H9 (cell line): ENCODE measurements around the gene CADM1. TPM values are rescaled to one million over a fixed set of nuclear protein-coding genes. Genes with fewer than 3 reads are reported as not detected.

Source experiments
- DNase-seq: peaks from one replicate; pipeline ENCODE4 v3.0.0-alpha.2; 2017
- H2AFZ ChIP-seq: one replicate; pipeline ENCODE4 v1.6.1; 2013; ENCODE audit warnings: mild to moderate bottlenecking, low read length, control low read depth, moderate library complexity
- H2AK5ac ChIP-seq: 2 replicates; pipeline ENCODE4 v1.6.1; 2013; ENCODE audit warnings: low read length, control low read depth, mixed read lengths; ENCODE audit not compliant: insufficient read length
- H2BK120ac ChIP-seq: one replicate; pipeline ENCODE4 v1.6.1; 2013; ENCODE audit warnings: low read depth, mild to moderate bottlenecking, low read length, control low read depth, inconsistent platforms; ENCODE audit not compliant: poor library complexity, severe bottlenecking
- H2BK12ac ChIP-seq: 2 replicates; pipeline ENCODE4 v1.6.1; 2013; ENCODE audit warnings: low read length, control low read depth, mixed read lengths, low read depth; ENCODE audit not compliant: insufficient read length
- H2BK15ac ChIP-seq: 2 replicates; pipeline ENCODE4 v1.6.1; 2013; ENCODE audit warnings: low read depth, low read length, control low read depth
- H2BK20ac ChIP-seq: one replicate; pipeline ENCODE4 v1.6.1; 2013; ENCODE audit warnings: low read depth, mild to moderate bottlenecking, low read length, control low read depth, inconsistent platforms; ENCODE audit not compliant: poor library complexity, severe bottlenecking
- H2BK5ac ChIP-seq: 2 replicates; pipeline ENCODE4 v1.6.1; 2013; ENCODE audit warnings: low read length, control low read depth, mixed read lengths; ENCODE audit not compliant: insufficient read length
- H3K14ac ChIP-seq: 2 replicates; pipeline ENCODE4 v1.6.1; 2013; ENCODE audit warnings: low read length, control low read depth; ENCODE audit not compliant: insufficient read depth
- H3K18ac ChIP-seq: 2 replicates; pipeline ENCODE4 v1.6.1; 2013; ENCODE audit warnings: low read depth, mild to moderate bottlenecking, mixed read lengths, low read length, control low read depth; ENCODE audit not compliant: insufficient read length
- H3K23ac ChIP-seq: 2 replicates; pipeline ENCODE4 v1.6.1; 2013; ENCODE audit warnings: low read length, control low read depth, mixed read lengths, low read depth; ENCODE audit not compliant: insufficient read length
- H3K23me2 ChIP-seq: 2 replicates; pipeline ENCODE4 v1.6.1; 2013; ENCODE audit warnings: low read depth, mild to moderate bottlenecking, mixed read lengths, low read length, control low read depth; ENCODE audit not compliant: insufficient read length, poor library complexity, severe bottlenecking
- H3K27ac ChIP-seq: 2 replicates; pipeline ENCODE4 v1.5.1; 2013; ENCODE audit warnings: low read length, control low read depth, mixed read lengths, low read depth; ENCODE audit not compliant: insufficient read length
- H3K27me3 ChIP-seq: 2 replicates; pipeline ENCODE4 v1.6.1; 2013; ENCODE audit warnings: low read length, control low read depth, inconsistent platforms; ENCODE audit not compliant: insufficient read depth
- H3K4ac ChIP-seq: 2 replicates; pipeline ENCODE4 v1.6.1; 2013; ENCODE audit warnings: low read depth, mild to moderate bottlenecking, control low read depth, inconsistent platforms, low read length, moderate library complexity
- H3K4me1 ChIP-seq: 2 replicates; pipeline ENCODE4 v1.6.1; 2013; ENCODE audit warnings: low read length, control low read depth, inconsistent platforms; ENCODE audit not compliant: insufficient read depth
- H3K4me2 ChIP-seq: 2 replicates; pipeline ENCODE4 v1.6.1; 2013; ENCODE audit warnings: low read length, control low read depth, mixed read lengths; ENCODE audit not compliant: insufficient read length, insufficient read depth
- H3K56ac ChIP-seq: 2 replicates; pipeline ENCODE4 v1.6.1; 2013; ENCODE audit warnings: low read depth, mild to moderate bottlenecking, mixed read lengths, low read length, control low read depth; ENCODE audit not compliant: insufficient read length
- H3K79me1 ChIP-seq: 2 replicates; pipeline ENCODE4 v1.6.1; 2013; ENCODE audit warnings: low read depth, mild to moderate bottlenecking, moderate library complexity, low read length, control low read depth, inconsistent platforms; ENCODE audit not compliant: insufficient read depth, poor library complexity, severe bottlenecking
- H3K79me2 ChIP-seq: 2 replicates; pipeline ENCODE4 v1.6.1; 2013; ENCODE audit warnings: low read length, control low read depth, inconsistent platforms; ENCODE audit not compliant: insufficient read depth
- H3K9ac ChIP-seq: 2 replicates; pipeline ENCODE4 v1.6.1; 2013; ENCODE audit warnings: low read length, control low read depth, mixed read lengths; ENCODE audit not compliant: insufficient read length; ENCODE audit errors: extremely low read depth
- H3K9me3 ChIP-seq: one replicate; pipeline ENCODE4 v1.6.1; 2013; ENCODE audit warnings: low read depth, low read length, inconsistent platforms; ENCODE audit not compliant: control insufficient read depth
- H3T11ph ChIP-seq: one replicate; pipeline ENCODE4 v1.6.1; 2013; ENCODE audit warnings: mild to moderate bottlenecking, low read length, control low read depth, inconsistent platforms
- H4K20me1 ChIP-seq: one replicate; pipeline ENCODE4 v1.6.1; 2013; ENCODE audit not compliant: control insufficient read depth, insufficient read length, insufficient read depth
- H4K5ac ChIP-seq: 2 replicates; pipeline ENCODE4 v1.6.1; 2013; ENCODE audit warnings: low read depth, mild to moderate bottlenecking, mixed read lengths, low read length, control low read depth; ENCODE audit not compliant: insufficient read length
- H4K8ac ChIP-seq: replicated peaks from 2 replicates; pipeline ENCODE4 v1.6.1; 2013; ENCODE audit warnings: low read length, control low read depth, mixed read lengths, low read depth; ENCODE audit not compliant: insufficient read length
- H4K91ac ChIP-seq: 2 replicates; pipeline ENCODE4 v1.6.1; 2013; ENCODE audit warnings: low read depth, mild to moderate bottlenecking, moderate library complexity, mixed read lengths, low read length, control low read depth; ENCODE audit not compliant: insufficient read length
- H3K27ac Mint-ChIP-seq, 3 experiments: 2 replicates in 2 of 3; 3 replicates in 1 of 3; pipeline ENCODE4 v1.8.0; 2020 to 2021; ENCODE audit warnings: mixed read lengths in 3 of 3, mild to moderate bottlenecking in 1 of 3, moderate library complexity in 1 of 3
- H3K27me3 Mint-ChIP-seq: 2 replicates; pipeline ENCODE4 v1.8.0; 2021; ENCODE audit warnings: low read depth, mild to moderate bottlenecking, moderate library complexity, mixed read lengths
- H3K36me3 Mint-ChIP-seq, 3 experiments: 2 replicates in 2 of 3; 3 replicates in 1 of 3; pipeline ENCODE4 v1.8.0; 2020 to 2021; ENCODE audit warnings: low read depth in 3 of 3, mixed read lengths in 3 of 3; ENCODE audit not compliant: insufficient read depth in 1 of 3
- H3K4me1 Mint-ChIP-seq, 2 experiments: 2 replicates each; pipeline ENCODE4 v1.8.0; 2020; ENCODE audit warnings: mixed read lengths in 2 of 2
- H3K4me3 Mint-ChIP-seq, 2 experiments: 2 replicates in 1 of 2; 3 replicates in 1 of 2; pipeline ENCODE4 v1.8.0; 2020 to 2021; ENCODE audit warnings: mild to moderate bottlenecking in 2 of 2, mixed read lengths in 2 of 2, moderate library complexity in 1 of 2
- H3K9me3 Mint-ChIP-seq, 2 experiments: 2 replicates in 1 of 2; 3 replicates in 1 of 2; pipeline ENCODE4 v1.8.0; 2020; ENCODE audit warnings: mild to moderate bottlenecking in 2 of 2, mixed read lengths in 2 of 2, moderate library complexity in 1 of 2
- CTCF ChIP-seq: fragments of 200-600 bp; sonication (generic); conservative IDR thresholded peaks from 3 replicates; pipeline ENCODE4 v1.8.0; 2021; ENCODE audit warnings: antibody characterized with exemption, mild to moderate bottlenecking
- WGBS: extraction: QIAGEN DNeasy Blood & Tissue Kit; methylation state at CpG from one replicate; pipeline ENCODE4 v1.1.7; 2013; ENCODE audit warnings: missing lambda C conversion rate, low lambda C conversion rate, mixed read lengths; ENCODE audit not compliant: insufficient read length; ENCODE audit errors: extremely low coverage; 5-methylcytosine and 5-hydroxymethylcytosine counted together
- total RNA-seq: library from RNA; stranded (reverse); gene quantifications from 2 replicates; pipeline ENCODE4 v1.2.1, GENCODE V29; 2021

Gene CADM1
- total RNA-seq, 1 experiment from 2014 or later = 11.9 TPM

GRCh38 chr11:115523727-115524399 lies 19.6 kb upstream of the CADM1 start:
- H3K23ac ChIP-seq = no peak overlapping the region
- no peak overlapping the region for H3K27ac ChIP-seq
- H3K27me3 ChIP-seq = no peaks in the 10 kb centered on the region
- H4K5ac ChIP-seq = no peak overlapping the region
- peaks cover 9% of the 10 kb centered on the region for H3K27me3 Mint-ChIP-seq
- WGBS = no CpG with 5 or more reads among the region's 2 CpGs
- no peak overlapping the region for H3K4ac ChIP-seq
- H2BK5ac ChIP-seq = no peak overlapping the region
- H3K4me3 Mint-ChIP-seq = no peak overlapping the region
- no peak overlapping the region for H2BK12ac ChIP-seq
- no peak overlapping the region for H3K4me2 ChIP-seq
- H3K79me1 ChIP-seq = no peaks in the 10 kb centered on the region
- no peak for TF ChIP-seq CTCF
- no peak overlapping the region for H3K9ac ChIP-seq
- H3K18ac ChIP-seq = no peak overlapping the region
- no peak for DNase-seq
- no peak overlapping the region for H4K91ac ChIP-seq
- H2BK15ac ChIP-seq = no peak overlapping the region
- H2AK5ac ChIP-seq = no peak overlapping the region
- no peak overlapping the region for H3K56ac ChIP-seq
- no peak overlapping the region for H3T11ph ChIP-seq
- H2BK20ac ChIP-seq = no peak overlapping the region
- H3K27ac Mint-ChIP-seq = no peak overlapping the region
- H3K4me1 Mint-ChIP-seq = peaks cover 35 to 47% of the 10 kb centered on the region in 2 experiments
- no peak overlapping the region for H2AFZ ChIP-seq
- H3K14ac ChIP-seq = no peak overlapping the region
- no peaks in the 10 kb centered on the region for H3K79me2 ChIP-seq
- no peak overlapping the region for H4K8ac ChIP-seq
- H3K23me2 ChIP-seq = no peaks in the 10 kb centered on the region
- peaks cover 0 to 3% of the 10 kb centered on the region in 2 experiments; a peak in 1 of 5 replicates for H3K9me3 Mint-ChIP-seq
- H4K20me1 ChIP-seq = no peaks in the 10 kb centered on the region
- H2BK120ac ChIP-seq = no peak overlapping the region
- H3K4me1 ChIP-seq = peaks cover 7% of the 10 kb centered on the region; the same call in 1 of the 2 replicates
- H3K9me3 ChIP-seq = no peaks in the 10 kb centered on the region
- H3K36me3 Mint-ChIP-seq = no peaks in the 10 kb centered on the region
